CD4-positive, alpha-beta T cell treated with Interleukin-17A for 4 hours (primary cell): ENCODE measurements around the gene CNMD.

Source experiments
- DNase-seq: peaks from one replicate; pipeline ENCODE4 v3.0.0-alpha.2; 2020; ENCODE audit warnings: mixed read lengths

The CNMD gene

DNA sequence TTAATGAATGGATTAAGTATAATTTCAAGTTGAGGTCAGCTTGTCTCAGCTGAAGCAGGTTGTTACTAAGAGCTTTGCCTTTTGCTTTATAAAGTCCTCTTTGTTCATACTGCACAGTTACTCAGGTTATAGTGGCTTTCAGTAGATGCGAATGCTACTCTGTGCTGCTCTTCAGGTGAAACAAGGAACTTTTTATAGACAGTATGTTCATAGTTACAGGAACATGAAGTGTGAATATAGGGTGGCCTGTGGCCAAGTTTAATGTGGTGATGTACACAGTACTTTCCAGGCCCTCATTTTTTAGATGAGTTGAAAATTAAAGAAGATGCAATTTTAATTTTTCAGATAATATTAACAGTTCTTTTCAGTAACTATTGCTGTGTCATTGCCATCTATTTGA, 66.2 kb downstream of the CNMD start:
- DNase-seq = no peak

DNA sequence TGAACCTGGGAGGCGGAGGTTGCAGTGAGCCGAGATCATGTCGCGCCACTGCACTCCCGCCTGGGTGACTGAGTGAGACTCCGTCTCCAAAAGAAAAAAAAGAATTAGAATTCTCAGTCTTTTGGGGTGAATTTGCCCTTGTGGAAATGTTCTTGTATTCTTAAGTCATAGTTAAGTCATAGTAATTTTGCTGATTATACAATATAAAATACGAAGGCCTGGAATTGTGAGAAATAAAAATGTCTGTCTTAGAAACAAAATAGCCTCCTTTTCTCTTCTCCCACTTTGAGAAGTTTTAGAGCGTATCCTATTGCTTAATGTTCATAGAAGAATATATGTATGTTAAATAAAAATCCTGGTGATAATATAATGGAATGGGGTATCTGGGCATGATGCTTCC, 68.9 kb downstream of the CNMD start:
- no peak for DNase-seq

DNA sequence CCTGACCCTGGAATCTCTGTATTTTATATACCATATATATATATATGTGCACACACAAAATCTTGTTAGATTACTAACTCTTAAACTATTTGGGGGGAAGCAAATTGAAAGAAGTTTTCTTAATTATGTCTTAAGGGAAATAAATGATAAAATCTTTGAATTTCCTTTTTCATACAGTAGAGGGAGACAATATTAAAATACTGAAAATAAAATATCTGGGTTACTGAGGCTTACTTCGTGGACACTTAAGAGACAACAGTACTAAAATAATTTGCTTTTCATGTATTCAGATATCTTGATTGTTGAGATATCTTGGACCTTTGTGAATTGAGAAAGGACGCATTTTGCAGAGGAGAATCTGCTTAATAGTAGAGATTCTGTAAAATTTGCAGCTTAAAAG, 69.9 kb downstream of the CNMD start:
- DNase-seq = no peak

DNA sequence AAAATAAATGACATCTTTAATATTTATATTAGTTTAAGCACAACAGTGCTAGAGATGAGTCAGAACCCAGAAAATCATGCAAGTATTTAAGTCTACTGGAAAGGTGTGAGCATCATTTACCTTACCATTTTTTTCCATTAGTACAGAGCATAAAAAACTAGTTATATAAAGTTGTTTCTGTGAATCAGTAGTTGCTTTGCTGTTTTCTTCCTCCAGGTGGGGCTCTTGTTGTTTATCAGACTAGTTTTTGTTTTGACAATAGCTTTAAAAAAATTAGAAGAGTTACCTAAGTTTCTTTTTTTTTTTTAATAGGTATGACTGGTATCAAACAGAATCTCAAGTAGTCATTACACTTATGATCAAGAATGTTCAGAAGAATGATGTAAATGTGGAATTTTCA, 74.3 kb downstream of the CNMD start:
- no peak for DNase-seq

DNA sequence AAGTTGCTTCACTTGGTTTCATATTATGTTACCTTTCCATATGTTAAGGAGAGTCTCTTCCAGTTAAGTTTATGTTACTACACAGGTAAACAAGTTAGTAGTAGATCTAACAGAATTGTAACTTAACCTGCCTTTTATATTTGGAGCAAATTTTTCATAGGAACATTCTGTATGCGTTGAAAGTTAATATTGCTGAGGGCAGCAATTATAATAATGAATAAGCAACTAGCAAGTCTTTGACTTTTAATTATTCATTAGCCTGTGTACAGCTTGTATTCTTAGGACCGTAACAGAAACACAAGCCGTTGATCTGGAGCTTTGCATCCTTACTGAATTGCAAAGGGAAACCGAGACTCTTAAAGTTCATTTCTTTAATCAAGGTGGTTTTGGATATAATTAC, 75.3 kb downstream of the CNMD start:
- DNase-seq = no peak

DNA sequence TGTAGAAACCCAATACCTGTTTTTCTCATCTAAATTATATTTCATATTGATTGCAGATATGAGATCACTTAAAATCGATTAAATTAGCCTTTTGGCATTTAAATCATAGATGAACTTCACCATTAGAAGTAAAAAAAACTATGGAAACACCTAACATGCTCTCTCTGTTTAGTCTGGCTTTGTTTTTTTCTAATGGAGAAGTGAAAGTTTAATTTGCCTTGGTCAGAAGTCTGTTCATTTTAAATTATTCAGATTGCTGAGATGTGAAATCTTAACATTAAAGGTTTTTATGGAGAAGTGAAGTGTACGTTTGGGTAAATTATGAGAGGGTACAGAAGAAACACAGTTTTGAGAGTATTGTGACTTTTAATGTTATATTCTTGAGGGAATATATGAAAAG, 80.3 kb downstream of the CNMD start:
- no peak for DNase-seq
